K562 (cell line): ENCODE measurements around the gene TNFSF11. TPM values are rescaled to one million over a fixed set of nuclear protein-coding genes. Genes with fewer than 3 reads are reported as not detected.

Experiments
- ATAC-seq: fragments of 200-7000 bp; cut with Tn5 transposase; 3 replicates; pipeline ENCODE4 v1.9.1; 2020; ENCODE audit warnings: moderate library complexity
- BruUV-seq: library from RNA; stranded (reverse); fragments of 400-500 nt; replicated peaks from 2 replicates; lab custom pipeline; 2021; lab: Mats Ljungman, UMichigan
- CTCF ChIA-PET: fragments of 300-600 bp; formaldehyde crosslinking; extraction: SDS; loops from one replicate; lab custom pipeline; 2021; ENCODE audit warnings: low intra/inter-chr PET ratio; lab: Yijun Ruan, JAX
- POLR2A ChIA-PET: fragments of 300-600, 350-650 bp; sonication (Branson Sonifier 250); formaldehyde crosslinking; extraction: SDS; loops from one replicate; lab custom pipeline; 2021; ENCODE audit warnings: antibody characterized with exemption, inconsistent platforms; lab: Yijun Ruan, JAX
- DNase-seq, 4 experiments: peaks; one replicate each; pipeline versions ENCODE4 v3.0.0 to v3.0.0-alpha.2; 2011 to 2018; ENCODE audit warnings: low spot score in 3 of 4, mixed read lengths in 3 of 4; ENCODE audit errors: extremely low read depth in 1 of 4
- FAIRE-seq: peaks from 2 replicates; lab custom pipeline; 2011; peaks lifted over from hg19 to GRCh38; lab: Jason Lieb, UNC
- H2AFZ ChIP-seq: 2 replicates; pipeline ENCODE4 v1.6.0; 2011; ENCODE audit warnings: low read depth, low read length, control low read depth, inconsistent platforms
- H3K27ac ChIP-seq: fragments of 200-600 bp; 3 replicates; pipeline ENCODE4 v1.8.0; 2011; ENCODE audit warnings: low read depth, mild to moderate bottlenecking, control low read depth, inconsistent platforms, low read length, moderate library complexity, mixed read lengths; ENCODE audit errors: extremely low read depth
- H3K27me3 ChIP-seq, 2 experiments: fragments of 300-600 bp in 1 of 2; 2 replicates in 1 of 2; 3 replicates in 1 of 2; pipeline versions ENCODE4 v1.6.0 to v1.8.0; 2011; ENCODE audit warnings: inconsistent platforms in 2 of 2, low read length in 2 of 2, mild to moderate bottlenecking in 1 of 2, mixed read lengths in 1 of 2, moderate library complexity in 1 of 2; ENCODE audit not compliant: control insufficient read depth in 2 of 2, insufficient read depth in 2 of 2
- H3K36me3 ChIP-seq: fragments of 300-600 bp; 3 replicates; pipeline ENCODE4 v1.8.0; 2011; ENCODE audit warnings: mild to moderate bottlenecking, low read length, inconsistent platforms; ENCODE audit not compliant: control insufficient read depth, insufficient read depth
- H3K4me1 ChIP-seq, 2 experiments: fragments of 200-600 bp in 1 of 2; replicated peaks in 1 of 2; 2 replicates in 1 of 2; 3 replicates in 1 of 2; pipeline versions ENCODE4 v1.5.1 to v1.8.0; 2011; ENCODE audit warnings: inconsistent platforms in 2 of 2, low read length in 2 of 2, mild to moderate bottlenecking in 1 of 2, mixed read lengths in 1 of 2, moderate library complexity in 1 of 2; ENCODE audit not compliant: control insufficient read depth in 2 of 2, insufficient read depth in 2 of 2
- H3K4me2 ChIP-seq: 2 replicates; pipeline ENCODE4 v1.6.1; 2011; ENCODE audit warnings: low read length, control low read depth, inconsistent platforms, mixed read lengths; ENCODE audit not compliant: insufficient read depth
- H3K4me3 ChIP-seq: fragments of 200-600 bp; sonication (generic), shearing (Covaris generic); 2 replicates; pipeline ENCODE4 v1.5.1; 2016; ENCODE audit warnings: control low read depth, inconsistent platforms
- H3K79me2 ChIP-seq: fragments of 200-600 bp; 3 replicates; pipeline ENCODE4 v1.8.0; 2011; ENCODE audit warnings: low read length, inconsistent platforms; ENCODE audit not compliant: control insufficient read depth, insufficient read depth
- H3K9ac ChIP-seq, 2 experiments: 2 replicates each; pipeline versions ENCODE4 v1.6.0 to v1.6.1; 2011; ENCODE audit warnings: low read depth in 2 of 2, low read length in 2 of 2, control low read depth in 1 of 2, inconsistent platforms in 1 of 2, mild to moderate bottlenecking in 1 of 2, mixed read lengths in 1 of 2; ENCODE audit not compliant: insufficient read depth in 1 of 2
- H3K9me1 ChIP-seq: one replicate; pipeline ENCODE4 v1.6.0; 2011; ENCODE audit warnings: inconsistent platforms, mild to moderate bottlenecking, low read length, moderate library complexity; ENCODE audit not compliant: control insufficient read depth, insufficient read depth
- H3K9me3 ChIP-seq: replicated peaks from 2 replicates; pipeline ENCODE4 v1.5.1; 2011; ENCODE audit warnings: low read depth, low read length, inconsistent platforms; ENCODE audit not compliant: control insufficient read depth, insufficient read depth
- H4K20me1 ChIP-seq: replicated peaks from 2 replicates; pipeline ENCODE4 v1.6.1; 2011; ENCODE audit warnings: low read length, inconsistent platforms, mixed read lengths; ENCODE audit not compliant: control insufficient read depth, insufficient read depth
- BCL6 ChIP-seq: fragments of 250-450 bp; sonication (Bioruptor Pico); IDR thresholded peaks from 2 replicates; pipeline ENCODE4 v1.4.0; 2020
- BRCA1 ChIP-seq, 2 experiments: fragments of 450-650 bp in 1 of 2; sonication (generic) in 1 of 2; formaldehyde crosslinking in 1 of 2; IDR thresholded peaks; 2 replicates each; pipeline versions ENCODE4 v1.5.0 to v1.6.1; 2017 to 2020; ENCODE audit warnings: mild to moderate bottlenecking in 1 of 2, missing genetic modification reagents in 1 of 2
- CLOCK ChIP-seq: fragments of 250-450 bp; sonication (Bioruptor Pico); IDR thresholded peaks from 2 replicates; pipeline ENCODE4 v1.4.0; 2020; ENCODE audit warnings: mild to moderate bottlenecking, moderate library complexity, borderline replicate concordance
- DPF2 ChIP-seq: fragments of 450-650 bp; IDR thresholded peaks from 2 replicates; pipeline ENCODE4 v1.6.1; 2016
- ETV6 ChIP-seq, 3 experiments: fragments of 150-350 bp in 1 of 3; sonication (generic) in 1 of 3; formaldehyde crosslinking in 1 of 3; IDR thresholded peaks; 2 replicates each; pipeline versions ENCODE4 v1.6.1 to v1.8.0; 2014 to 2022; ENCODE audit warnings: borderline replicate concordance in 2 of 3, low read depth in 2 of 3, antibody characterized with exemption in 1 of 3, low read length in 1 of 3, mild to moderate bottlenecking in 1 of 3, missing genetic modification reagents in 1 of 3
- HNRNPH1 ChIP-seq: fragments of 200-400 bp; formaldehyde crosslinking; optimal IDR thresholded peaks from 2 replicates; pipeline ENCODE3; 2017; ENCODE audit warnings: low read depth, mild to moderate bottlenecking, low read length, moderate library complexity
- NONO ChIP-seq, 2 experiments: fragments of 200-400 bp in 1 of 2; fragments of 450-650 bp in 1 of 2; formaldehyde crosslinking in 1 of 2; IDR thresholded peaks; 2 replicates each; pipeline ENCODE4 v1.6.1; 2017; ENCODE audit warnings: low read depth in 2 of 2, mild to moderate bottlenecking in 2 of 2, moderate library complexity in 2 of 2, low read length in 1 of 2
- SMARCC2 ChIP-seq: fragments of 450-650 bp; IDR thresholded peaks from 2 replicates; pipeline ENCODE4 v1.6.1; 2017; ENCODE audit warnings: antibody characterized with exemption, moderate library complexity, mild to moderate bottlenecking, low read depth
- SOX6 ChIP-seq: fragments of 450-650 bp; IDR thresholded peaks from 2 replicates; pipeline ENCODE4 v1.6.1; 2014; ENCODE audit warnings: mild to moderate bottlenecking
- ZNF121 ChIP-seq: sonication (generic); formaldehyde crosslinking; conservative IDR thresholded peaks from 2 replicates; pipeline ENCODE4 v1.8.0; 2022; ENCODE audit warnings: missing genetic modification reagents
- ZNF354B ChIP-seq: fragments of 250-450 bp; sonication (Bioruptor Pico); IDR thresholded peaks from 2 replicates; pipeline ENCODE4 v1.4.0; 2020
- ZNF551 ChIP-seq: fragments of 250-450 bp; sonication (Bioruptor Pico); IDR thresholded peaks from 2 replicates; pipeline ENCODE4 v1.5.0; 2021; ENCODE audit warnings: mild to moderate bottlenecking, moderate library complexity
- ZSCAN29 ChIP-seq: fragments of 450-650 bp; IDR thresholded peaks from 2 replicates; pipeline ENCODE4 v1.6.1; 2017
- WGBS: fragments of 100-300 bp; shearing (Covaris generic); methylation state at CpG from one replicate; pipeline ENCODE4 v1.1.6; 2016; ENCODE audit warnings: low coverage, mixed read lengths; ENCODE audit not compliant: insufficient coverage; ENCODE audit errors: missing lambda C conversion rate; 5-methylcytosine and 5-hydroxymethylcytosine counted together
- in situ Hi-C: fragments of 300-500 bp; cut with MboI; formaldehyde crosslinking; loops from 4 replicates; pipeline ENCODE4 v1.15.0; 2018; ENCODE audit warnings: inconsistent platforms, mixed read lengths
- intact Hi-C: fragments of 100-400 bp; cut with micrococcal nuclease; formaldehyde crosslinking; loops from 2 replicates; pipeline ENCODE4 v1.14.2; 2022
- polyA plus RNA-seq, 8 experiments: library from polyadenylated mRNA; depleted of rRNA in 4 of 8; stranded (reverse) in 5 of 8; unstranded in 3 of 8; fragments of >200 nt; fragmentation: Nextera tagmentation in 2 of 8; fragmentation: Illumina TruSeq in 1 of 8; extraction: Ambion mirVana in 2 of 8; extraction: Trizol in 1 of 8; gene quantifications; 2 replicates each; pipeline versions ENCODE4 v1.2.1 to v1.2.3, GENCODE V29; 2011 to 2014; ENCODE audit warnings: inconsistent platforms in 1 of 8, missing spikeins in 1 of 8
- total RNA-seq, 7 experiments: library from RNA; depleted of rRNA in 6 of 7; stranded (reverse); fragments of >200 nt in 6 of 7; fragmentation: Illumina TruSeq in 2 of 7; extraction: Trizol in 2 of 7; gene quantifications; 2 replicates each; pipeline versions ENCODE4 v1.2.1 to v1.2.3, GENCODE V29; 2011 to 2021; ENCODE audit warnings: low replicate concordance in 1 of 7

The TNFSF11 gene
- total and polyA plus RNA-seq, 9 of the 15 experiments (the other 6 are each of a cell fraction or from before 2014, with no cell fraction given) = not detected

GRCh38 chr13:42525035-42525504, 48.9 kb upstream of the TNFSF11 start (continued):
- no peak for TF ChIP-seq CLOCK
- no peak for TF ChIP-seq ZNF121 (CRISPR knock-in tag)

- Histone ChIP-seq H3K27ac (no peak overlapping the region), H3K9me1 (no peaks in the 10 kb centered on the region), H3K79me2 (no peaks in the 10 kb centered on the region), H3K4me2 (no peak overlapping the region), H3K9ac (no peak overlapping the region), H2AFZ (no peak overlapping the region), H3K9me3 (no peaks in the 10 kb centered on the region), H3K4me1 (no peaks in the 10 kb centered on the region), H3K4me3 (no peak overlapping the region), H4K20me1 (no peaks in the 10 kb centered on the region), H3K36me3 (no peaks in the 10 kb centered on the region), H3K27me3 (no peaks in the 10 kb centered on the region)
- no peak for ATAC-seq
- WGBS = 0% methylated on average over 3 of the region's 3 CpGs
- intact Hi-C loops = no loop called here
- CTCF ChIA-PET = no interaction called here
- in situ Hi-C loops = no loop called here
- TF ChIP-seq BRCA1 (IDR thresholded peaks at IDR 0.05) (no peak), BRCA1 (CRISPR knock-in tag; IDR thresholded peaks at IDR 0.05) (no peak), ZNF551 (no peak), SOX6 (no peak), ZNF354B (no peak), ETV6 (IDR thresholded peaks at IDR 0.05; ENCODE audit: borderline replicate concordance in 1 of 2, low read depth in 2 of 2, low read length in 1 of 2) (no peak), ETV6 (CRISPR knock-in tag; IDR thresholded peaks at IDR 0.05; ENCODE audit: borderline replicate concordance) (no peak), ZSCAN29 (no peak), HNRNPH1 (no peak), DPF2 (no peak), BCL6 (no peak), NONO (IDR thresholded peaks at IDR 0.05; ENCODE audit: low read depth in 2 of 2, low read length in 1 of 2) (no peak), SMARCC2 (no peak)
- POLR2A ChIA-PET = no interaction called here
- DNase-seq = no peak
- no peak for FAIRE-seq
- BruUV-seq = no TSS peak
Observed at GRCh38 chr13:42526276-42526675, 47.7 kb upstream of the TNFSF11 start.
